HL-60 (cell line): ENCODE data around the gene POLR2M.

Experiments
- DNase-seq, 2 experiments: peaks; one replicate each; pipeline ENCODE4 v3.0.0-alpha.2; 2010 to 2020; ENCODE audit warnings: low read depth in 1 of 2, low spot score in 1 of 2
- H3K27ac ChIP-seq: fragments of 250-450 bp; sonication (Bioruptor Pico); replicated peaks from 2 replicates; pipeline ENCODE4 v1.5.1; 2020; ENCODE audit warnings: mild to moderate bottlenecking, moderate library complexity
- H3K27me3 ChIP-seq: fragments of 250-450 bp; sonication (Bioruptor Pico); 2 replicates; pipeline ENCODE4 v1.5.1; 2021; ENCODE audit warnings: mild to moderate bottlenecking, moderate library complexity; ENCODE audit not compliant: insufficient read depth, poor library complexity, severe bottlenecking
- H3K4me3 ChIP-seq: replicated peaks from 2 replicates; pipeline ENCODE4 v1.5.1; 2011; ENCODE audit warnings: mild to moderate bottlenecking, control low read depth, low read length; ENCODE audit not compliant: insufficient read depth
- CTCF ChIP-seq: IDR thresholded peaks from one replicate; pipeline ENCODE4 v1.5.1; 2011; ENCODE audit warnings: low read length, control low read depth, inconsistent platforms; ENCODE audit not compliant: insufficient read depth
- GABPA ChIP-seq: IDR thresholded peaks from 2 replicates; pipeline ENCODE4 v1.6.1; 2012; ENCODE audit warnings: low read depth
- POLR2AphosphoS5 ChIP-seq: IDR thresholded peaks from 2 replicates; pipeline ENCODE4 v1.6.1; 2012; ENCODE audit warnings: low read depth
- SPI1 ChIP-seq: IDR thresholded peaks from 2 replicates; pipeline ENCODE4 v1.6.1; 2012; ENCODE audit warnings: low read depth, mild to moderate bottlenecking, borderline replicate concordance
- TF ChIP-seq, protein P1 (sequence below): IDR thresholded peaks from 2 replicates; pipeline ENCODE4 v1.6.1; 2012; ENCODE audit warnings: low read depth; ENCODE audit not compliant: insufficient replicate concordance

POLR2M gene

DNA sequence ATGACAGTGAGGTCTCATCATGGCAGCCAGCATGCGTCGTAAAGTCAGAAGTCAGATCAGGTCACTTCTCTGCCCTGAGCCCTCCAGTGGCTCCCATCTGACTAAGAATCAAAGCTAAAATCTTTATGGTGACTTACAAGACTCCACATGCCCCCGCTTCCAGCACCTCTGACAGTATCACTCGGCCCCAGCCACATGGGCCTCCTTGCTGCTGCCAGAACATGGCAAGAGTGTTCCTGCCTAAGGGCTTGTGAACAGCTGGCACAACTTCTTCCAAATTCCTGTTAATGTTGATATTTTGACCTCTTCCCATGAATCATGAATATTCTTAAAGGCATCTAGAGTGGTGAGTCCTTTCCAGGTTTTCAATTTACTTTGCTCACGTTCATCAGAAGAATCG lies 20.5 kb downstream of the POLR2M start:
- DNase-seq = no peak
- Histone ChIP-seq H3K27ac (no peak overlapping the region), H3K27me3 (no peaks in the 10 kb centered on the region), H3K4me3 (no peak overlapping the region)
- no peak for TF ChIP-seq CTCF
- no peak for TF ChIP-seq SPI1
- no peak for TF ChIP-seq POLR2AphosphoS5
- TF ChIP-seq, protein P1, sequence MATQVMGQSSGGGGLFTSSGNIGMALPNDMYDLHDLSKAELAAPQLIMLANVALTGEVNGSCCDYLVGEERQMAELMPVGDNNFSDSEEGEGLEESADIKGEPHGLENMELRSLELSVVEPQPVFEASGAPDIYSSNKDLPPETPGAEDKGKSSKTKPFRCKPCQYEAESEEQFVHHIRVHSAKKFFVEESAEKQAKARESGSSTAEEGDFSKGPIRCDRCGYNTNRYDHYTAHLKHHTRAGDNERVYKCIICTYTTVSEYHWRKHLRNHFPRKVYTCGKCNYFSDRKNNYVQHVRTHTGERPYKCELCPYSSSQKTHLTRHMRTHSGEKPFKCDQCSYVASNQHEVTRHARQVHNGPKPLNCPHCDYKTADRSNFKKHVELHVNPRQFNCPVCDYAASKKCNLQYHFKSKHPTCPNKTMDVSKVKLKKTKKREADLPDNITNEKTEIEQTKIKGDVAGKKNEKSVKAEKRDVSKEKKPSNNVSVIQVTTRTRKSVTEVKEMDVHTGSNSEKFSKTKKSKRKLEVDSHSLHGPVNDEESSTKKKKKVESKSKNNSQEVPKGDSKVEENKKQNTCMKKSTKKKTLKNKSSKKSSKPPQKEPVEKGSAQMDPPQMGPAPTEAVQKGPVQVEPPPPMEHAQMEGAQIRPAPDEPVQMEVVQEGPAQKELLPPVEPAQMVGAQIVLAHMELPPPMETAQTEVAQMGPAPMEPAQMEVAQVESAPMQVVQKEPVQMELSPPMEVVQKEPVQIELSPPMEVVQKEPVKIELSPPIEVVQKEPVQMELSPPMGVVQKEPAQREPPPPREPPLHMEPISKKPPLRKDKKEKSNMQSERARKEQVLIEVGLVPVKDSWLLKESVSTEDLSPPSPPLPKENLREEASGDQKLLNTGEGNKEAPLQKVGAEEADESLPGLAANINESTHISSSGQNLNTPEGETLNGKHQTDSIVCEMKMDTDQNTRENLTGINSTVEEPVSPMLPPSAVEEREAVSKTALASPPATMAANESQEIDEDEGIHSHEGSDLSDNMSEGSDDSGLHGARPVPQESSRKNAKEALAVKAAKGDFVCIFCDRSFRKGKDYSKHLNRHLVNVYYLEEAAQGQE = no peak
- TF ChIP-seq GABPA = no peak

- DNase-seq = no peak
- no peaks in the 10 kb centered on the region for H3K27me3 ChIP-seq
- H3K27ac ChIP-seq = no peak overlapping the region
- TF ChIP-seq CTCF (no peak), POLR2AphosphoS5 (no peak)
- TF ChIP-seq, protein P1 = no peak
- no peak overlapping the region for H3K4me3 ChIP-seq
These were observed 21.9 kb downstream of the POLR2M start for GRCh38 chr15:57728436-57728835.

- no peak for DNase-seq
- Histone ChIP-seq H3K4me3 (no peak overlapping the region), H3K27ac (no peak overlapping the region), H3K27me3 (no peaks in the 10 kb centered on the region)
- no peak for TF ChIP-seq CTCF
- TF ChIP-seq POLR2AphosphoS5 = no peak
- TF ChIP-seq GABPA = no peak
- no peak for TF ChIP-seq SPI1
- TF ChIP-seq, protein P1 = no peak
These were observed 24.4 kb downstream of the POLR2M start for GRCh38 chr15:57730876-57731275.
